GM11168 (cell line): ENCODE measurements around the gene CCNG2.
"Not testable (repeated sequence)": the region's sequence is repeated elsewhere in the genome, so short reads cannot be mapped to it uniquely, and the experiment has no call there.

ENCODE experiments used
- in situ Hi-C: fragments of 300-500 bp; cut with MboI; formaldehyde crosslinking; loops from one replicate; pipeline ENCODE4 v1.12.0; 2022; ENCODE audit warnings: low sequenced_read_pairs; ENCODE audit not compliant: unreplicated experiment

CCNG2 gene, protein sequence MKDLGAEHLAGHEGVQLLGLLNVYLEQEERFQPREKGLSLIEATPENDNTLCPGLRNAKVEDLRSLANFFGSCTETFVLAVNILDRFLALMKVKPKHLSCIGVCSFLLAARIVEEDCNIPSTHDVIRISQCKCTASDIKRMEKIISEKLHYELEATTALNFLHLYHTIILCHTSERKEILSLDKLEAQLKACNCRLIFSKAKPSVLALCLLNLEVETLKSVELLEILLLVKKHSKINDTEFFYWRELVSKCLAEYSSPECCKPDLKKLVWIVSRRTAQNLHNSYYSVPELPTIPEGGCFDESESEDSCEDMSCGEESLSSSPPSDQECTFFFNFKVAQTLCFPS

DNA sequence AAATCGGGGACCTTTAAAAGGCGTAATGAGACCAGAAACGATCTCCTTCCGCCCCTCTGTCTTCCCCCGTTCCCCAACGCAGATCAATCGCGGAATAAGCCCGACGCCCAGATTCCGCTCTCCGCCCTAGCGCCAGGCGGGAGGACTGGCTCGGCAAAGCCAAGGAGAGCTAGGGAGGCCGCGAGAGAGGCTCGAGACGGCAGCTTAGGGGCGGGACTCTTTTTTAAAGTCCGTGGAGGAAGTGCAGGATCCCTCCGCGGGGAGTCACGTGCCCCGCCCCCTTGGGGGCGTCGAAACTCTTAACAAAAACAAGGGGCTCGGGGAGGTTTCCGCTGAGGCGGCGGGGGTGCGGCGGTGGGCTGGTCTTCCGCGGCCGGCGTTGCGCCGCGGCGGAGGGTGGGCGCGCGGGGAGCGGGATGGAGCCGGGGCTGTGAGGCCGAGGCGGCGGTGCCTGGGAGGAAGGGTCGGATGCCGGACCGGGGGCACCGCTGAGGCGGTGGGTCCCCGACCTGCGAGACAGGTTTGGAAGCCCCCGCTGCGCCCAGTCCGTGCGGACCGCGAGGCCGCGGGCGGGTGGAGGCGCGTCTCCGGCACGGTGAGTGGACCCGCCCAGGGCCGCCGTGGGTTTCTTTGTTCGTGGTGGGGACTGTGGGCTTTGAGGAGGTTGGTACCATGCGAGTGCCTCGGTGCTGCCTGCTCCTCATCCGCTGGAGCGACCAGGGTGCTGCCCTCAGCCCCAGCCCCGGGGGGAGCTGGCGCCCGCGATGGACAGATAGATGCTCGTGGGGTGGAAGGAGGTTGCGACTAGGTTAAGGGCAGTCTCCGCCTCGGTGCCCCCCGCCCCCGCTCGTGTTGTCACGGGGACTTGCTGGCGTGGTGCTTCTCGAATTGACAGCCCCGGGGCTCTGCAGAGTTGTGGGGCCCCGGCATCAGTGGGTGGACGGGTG, at the start of gene CCNG2:
Gene CCNG2, plus strand, starts transcription at position 296 of the 947 bp plus-strand sequence. CDS start 1,326 bp downstream, outside the sequence.
- in situ Hi-C loops: no loop called here

DNA sequence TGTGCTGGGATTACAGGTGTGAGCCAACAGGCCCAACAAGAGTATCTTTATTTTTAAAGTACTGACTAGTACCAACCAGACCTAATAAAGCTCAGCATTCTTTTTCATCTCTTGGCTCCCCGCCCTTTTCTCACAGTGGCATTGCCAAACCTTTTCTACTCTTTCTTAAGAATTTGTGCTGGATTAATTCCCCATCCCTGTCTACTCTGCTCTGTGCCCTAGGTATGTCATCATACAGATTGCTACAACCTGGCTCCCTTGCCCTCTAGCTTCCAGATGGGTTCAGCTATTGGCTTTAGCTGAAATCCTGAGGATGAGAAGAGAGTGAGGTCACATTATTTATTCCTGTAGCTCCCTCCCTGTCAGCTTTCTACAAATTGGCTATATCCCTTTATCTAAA, 46.3 kb upstream of the CCNG2 start:
- in situ Hi-C loops: no loop called here

DNA sequence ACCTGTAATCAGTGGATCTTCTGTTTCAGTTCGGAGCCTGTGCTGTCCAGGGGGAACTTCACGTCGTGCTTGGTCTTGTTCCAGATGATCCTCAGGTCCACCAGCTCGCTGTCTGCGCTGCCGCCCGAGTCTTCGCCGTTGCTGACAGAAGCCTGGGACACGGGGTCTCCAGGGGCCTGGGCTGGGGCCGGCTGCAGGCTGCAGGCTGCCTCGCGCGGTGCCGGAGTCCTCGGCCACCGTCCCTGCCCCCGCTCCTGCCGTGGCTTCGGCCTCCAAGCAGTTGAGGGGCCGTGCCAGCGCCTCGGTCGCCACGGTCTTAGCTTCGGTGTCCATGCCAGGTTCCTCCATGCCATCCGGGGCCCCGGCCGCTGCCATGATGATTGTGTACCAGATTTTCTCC, 43.9 kb upstream of the CCNG2 start:
- in situ Hi-C loops: no loop called here

DNA sequence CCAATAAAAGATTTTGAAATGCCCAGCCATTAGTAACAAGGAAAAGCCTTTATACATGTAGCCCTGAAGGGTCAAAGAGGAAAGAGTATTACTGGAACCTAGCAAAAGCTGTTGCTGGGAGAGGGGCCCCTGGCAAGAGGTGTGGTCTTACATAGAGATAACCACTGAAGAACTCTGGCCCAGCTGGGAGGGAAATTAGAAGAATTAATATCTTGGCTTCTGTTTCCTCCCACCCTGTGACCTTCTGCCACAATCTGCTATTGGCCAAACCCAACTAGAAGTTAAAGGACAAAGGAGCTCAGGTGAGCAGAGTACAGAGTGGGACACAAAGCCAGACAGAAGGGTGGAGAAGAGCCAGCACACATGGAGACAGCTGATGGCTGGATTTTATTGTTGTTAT, 39.3 kb upstream of the CCNG2 start:
- in situ Hi-C loops: no loop called here

DNA sequence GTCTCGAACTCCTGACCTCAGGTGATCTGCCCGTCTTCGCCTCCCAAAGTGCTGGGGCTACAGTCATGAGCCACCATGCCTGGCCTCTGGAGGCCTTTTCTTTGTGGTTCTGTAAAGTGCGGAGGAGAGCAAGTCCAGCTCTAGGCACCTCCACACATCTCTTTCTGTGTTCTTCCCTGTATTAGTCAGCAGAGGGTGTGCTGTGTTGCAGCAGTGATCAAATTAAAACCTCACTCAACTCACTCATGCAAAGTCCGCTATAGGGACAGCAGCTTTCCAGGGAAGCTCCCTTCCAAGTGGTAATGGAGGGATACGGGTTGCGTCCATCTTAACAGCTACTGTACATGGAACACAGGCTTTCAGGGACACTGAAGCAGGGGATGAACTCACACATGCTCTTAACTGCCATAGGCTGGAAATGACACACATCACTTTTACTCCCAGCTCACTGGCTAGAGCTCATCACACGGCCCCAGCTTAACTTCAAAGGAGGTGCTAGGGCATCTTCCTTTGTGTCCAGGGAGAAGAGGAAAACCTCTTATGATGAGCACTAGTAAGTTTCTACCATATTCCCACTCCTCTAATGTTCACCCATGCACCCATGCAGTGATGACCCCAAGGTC, 36.0 kb upstream of the CCNG2 start:
- in situ Hi-C loops: no loop called here

DNA sequence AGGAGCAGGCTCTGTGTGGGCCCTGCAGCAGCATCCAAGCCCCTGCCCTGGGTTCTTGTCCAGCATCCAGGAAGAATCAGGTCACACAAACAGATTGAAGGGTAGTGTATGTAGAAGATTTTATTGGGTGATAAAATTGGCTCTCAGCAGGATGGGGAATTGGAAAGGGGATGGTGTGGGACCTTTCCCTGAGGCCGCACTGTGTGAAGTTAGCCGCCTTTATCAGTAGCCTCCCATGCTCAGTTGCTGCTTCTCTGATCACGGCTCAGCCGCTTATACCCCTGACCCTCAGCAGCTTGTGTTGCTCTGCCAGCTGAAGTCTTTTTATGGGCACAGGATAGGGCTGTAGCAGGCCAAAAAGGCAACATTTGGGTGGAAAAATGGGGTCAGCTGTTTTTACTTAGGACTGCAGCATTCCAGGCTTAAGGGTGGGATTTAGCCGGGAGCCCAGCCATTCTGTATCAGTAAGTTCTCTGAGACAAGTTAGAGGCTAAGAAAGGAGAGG, 35.2 kb upstream of the CCNG2 start:
- in situ Hi-C loops: no loop called here

DNA sequence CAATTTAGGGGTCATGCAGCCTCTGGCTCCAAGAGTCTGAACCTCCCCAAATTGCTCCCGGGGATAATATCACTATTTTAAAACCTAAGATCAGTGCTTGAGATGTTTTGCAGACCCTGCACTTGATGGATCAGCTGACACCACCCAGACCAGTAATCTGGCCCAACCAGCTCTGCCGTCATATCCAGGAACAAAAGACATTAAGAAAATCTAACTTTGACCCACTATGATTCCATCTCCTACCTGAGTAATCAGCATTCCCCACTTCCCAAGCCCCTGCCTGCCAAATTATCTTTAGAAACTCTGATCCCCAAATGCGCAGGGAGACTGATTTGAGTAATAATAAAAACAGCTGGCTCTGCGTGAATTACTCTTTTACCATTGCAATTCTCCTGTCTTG, 34.4 kb upstream of the CCNG2 start:
- in situ Hi-C loops: no loop called here

DNA sequence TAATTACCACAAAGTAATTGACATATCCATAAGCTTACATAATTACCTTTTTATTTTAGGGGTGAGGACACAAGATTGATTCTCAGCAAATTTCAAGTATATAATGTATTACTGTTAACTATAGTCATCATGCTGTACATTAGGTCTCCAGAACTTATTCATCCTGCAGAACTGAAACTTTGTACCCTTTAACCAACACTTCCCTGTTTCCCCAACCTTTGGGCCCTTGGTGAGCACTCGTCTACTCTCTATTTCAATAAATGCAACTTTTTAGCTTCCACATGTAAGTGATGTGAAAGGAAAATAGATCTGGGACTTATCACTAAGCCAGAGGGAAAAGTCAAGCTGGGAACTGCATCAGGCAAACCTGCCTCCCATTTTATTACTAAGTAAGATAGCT, 33.6 kb upstream of the CCNG2 start:
- in situ Hi-C loops: no loop called here

DNA sequence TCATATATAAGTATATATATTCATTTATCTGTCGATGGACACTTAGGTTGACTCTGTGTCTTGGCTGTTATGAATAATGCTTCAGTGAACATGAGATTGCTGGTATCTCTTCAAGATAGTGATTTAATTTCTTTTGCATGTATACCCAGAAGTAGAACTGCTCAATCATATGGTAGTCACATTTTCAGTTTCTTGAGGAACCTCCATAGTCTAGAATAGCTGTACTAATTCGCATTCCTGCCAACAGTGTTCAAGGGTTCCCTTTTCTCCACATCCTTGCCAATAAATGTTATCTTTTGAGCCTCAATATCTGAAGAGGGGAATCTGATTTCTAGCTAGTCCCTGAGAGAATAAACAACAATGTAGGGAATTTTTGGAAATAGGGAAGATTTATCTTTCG, 32.4 kb upstream of the CCNG2 start:
- in situ Hi-C loops: no loop called here

DNA sequence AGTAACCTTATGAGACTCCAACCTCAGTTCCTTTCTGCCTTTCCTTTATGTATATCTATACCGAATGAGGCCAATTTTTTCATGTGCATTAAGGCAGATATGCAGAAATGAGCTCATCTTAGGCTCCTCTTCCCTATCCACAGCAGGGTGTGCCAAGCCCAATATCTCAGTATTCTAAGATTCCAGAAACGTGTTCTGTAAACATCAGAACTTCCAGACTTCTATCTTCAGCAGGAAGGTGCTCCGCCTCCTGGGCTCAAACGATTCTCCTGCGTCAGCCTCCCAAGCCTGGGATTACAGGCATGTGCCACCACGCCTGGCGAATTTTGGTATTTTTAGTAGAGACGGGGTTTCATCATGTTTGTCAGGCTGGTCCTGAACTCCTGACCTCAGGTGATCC, 31.0 kb upstream of the CCNG2 start:
- in situ Hi-C loops: no loop called here

DNA sequence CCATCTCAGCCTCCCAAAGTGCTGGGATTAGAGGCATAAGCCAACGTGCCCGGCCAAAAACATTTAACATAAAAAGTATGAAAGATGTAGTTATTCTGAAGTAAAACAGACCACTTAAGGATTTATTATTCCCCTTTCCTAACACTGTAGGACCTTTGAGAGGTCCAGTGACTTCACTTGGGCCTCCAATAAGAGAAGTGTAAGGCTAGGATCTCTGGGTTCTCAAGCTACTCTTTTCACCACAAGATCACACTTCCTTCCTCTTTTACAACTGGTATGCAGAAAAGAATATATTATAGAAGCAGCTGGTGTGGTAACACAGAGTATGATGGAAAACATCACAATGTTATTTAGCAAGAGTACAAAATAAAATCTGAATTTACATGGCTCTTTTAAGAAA, 30.2 kb upstream of the CCNG2 start:
- in situ Hi-C loops: no loop called here

DNA sequence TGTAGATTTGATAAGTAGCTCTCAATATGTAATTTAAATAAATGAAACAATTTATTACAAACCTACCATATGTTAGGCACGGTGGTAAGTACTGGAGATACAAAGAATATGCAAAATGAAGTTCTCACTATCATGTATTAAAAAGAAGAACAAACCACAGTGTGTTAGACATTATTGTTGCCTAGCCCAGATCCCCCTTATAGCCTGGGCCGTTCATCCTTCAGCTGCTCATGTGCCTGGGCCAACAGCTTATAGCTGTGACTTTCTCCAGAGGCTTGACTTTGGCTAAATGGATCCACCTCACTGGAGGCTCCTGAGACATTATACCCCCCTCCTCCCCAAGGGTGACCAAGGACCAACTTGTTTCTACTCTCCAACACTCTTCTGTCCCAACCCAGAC, 29.8 kb upstream of the CCNG2 start:
- in situ Hi-C loops: no loop called here

DNA sequence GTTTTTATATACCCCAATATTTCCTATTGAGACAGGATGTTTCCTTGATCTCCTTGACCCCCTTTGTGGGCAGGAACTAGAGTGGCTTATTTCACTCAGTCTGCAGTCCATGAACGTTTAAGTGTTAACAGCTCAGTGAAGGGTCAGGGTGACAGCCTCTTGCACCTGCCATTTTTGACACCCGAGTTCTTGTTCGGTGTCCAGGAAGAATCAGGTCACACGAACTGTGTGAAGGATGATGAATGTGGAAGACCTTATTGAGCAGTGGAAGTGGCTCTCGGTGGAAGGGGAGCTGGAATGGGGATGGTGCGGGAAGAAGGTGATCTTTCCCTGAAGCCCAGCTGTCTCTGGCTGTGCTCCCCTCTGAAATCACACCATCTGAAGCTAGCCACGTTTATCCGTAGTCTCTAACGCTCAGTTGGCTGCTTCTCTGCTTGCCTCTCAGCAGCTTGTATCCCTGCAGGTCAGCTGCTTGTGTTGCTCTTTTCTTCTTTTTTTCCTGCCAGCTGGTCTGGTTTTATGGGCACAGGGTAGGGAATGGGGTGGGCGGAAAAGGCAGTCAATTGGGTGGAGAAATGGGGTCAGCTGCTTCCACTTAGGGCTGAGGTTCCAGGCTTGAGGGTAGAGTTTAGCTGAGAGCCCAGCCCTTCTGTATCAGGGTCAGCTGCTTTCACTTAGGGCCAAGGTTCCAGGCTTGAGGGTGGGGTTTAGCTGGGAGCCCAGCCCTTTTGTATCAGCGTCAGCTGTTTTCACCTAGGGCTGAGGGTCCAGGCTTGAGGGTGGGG, 29.0 kb upstream of the CCNG2 start:
- in situ Hi-C loops: no loop called here

DNA sequence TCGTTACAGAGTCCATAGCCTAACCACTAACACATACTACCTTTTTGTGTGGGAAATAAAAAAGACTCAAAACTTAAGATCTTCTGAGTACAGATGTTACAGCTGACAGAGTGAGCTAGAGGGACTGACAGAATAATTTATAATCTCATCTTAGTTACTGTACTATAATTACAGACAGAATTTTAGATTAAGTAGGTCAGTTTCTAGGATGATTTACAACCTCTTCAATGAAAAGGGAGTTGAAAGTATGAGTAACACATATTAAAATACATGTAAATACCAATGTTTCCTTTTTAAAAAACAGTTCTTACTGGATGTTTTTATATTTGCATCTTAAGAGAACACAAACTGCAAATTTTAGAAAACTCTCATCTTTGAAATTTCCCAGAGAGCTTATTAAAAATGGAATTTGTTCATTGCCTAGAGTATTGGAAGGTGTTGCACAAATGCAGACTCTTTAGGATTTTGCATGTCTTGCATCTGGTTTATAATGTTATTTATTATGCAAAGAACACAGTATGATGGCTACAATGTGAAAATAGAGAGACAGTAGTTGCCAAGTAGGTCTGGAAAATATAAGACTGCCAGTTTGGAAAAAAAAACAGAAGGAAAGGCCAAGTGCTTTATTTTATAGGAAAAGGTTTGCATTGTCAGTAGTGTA, 24.2 kb upstream of the CCNG2 start:
- in situ Hi-C loops: no loop called here

DNA sequence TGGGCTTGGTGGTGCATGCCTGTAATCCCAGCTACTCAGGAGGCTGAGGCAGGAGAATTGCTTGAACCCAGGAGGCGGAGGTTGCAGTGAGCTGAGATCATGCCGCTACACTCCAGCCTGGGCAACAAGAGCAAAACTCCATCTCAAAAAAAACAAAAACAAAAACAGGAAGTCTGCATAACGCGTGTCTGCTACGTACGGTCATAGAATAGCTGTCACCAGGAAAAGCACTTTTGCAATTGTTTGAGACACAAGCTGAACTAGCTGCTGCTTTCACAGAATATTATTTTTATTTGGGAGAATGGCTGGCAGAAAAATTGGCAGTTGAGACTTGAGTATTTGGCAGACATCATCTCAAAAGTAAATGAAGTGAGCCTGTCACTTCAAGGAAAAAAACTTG, 19.6 kb upstream of the CCNG2 start:
- in situ Hi-C loops: not testable (repeated sequence)

DNA sequence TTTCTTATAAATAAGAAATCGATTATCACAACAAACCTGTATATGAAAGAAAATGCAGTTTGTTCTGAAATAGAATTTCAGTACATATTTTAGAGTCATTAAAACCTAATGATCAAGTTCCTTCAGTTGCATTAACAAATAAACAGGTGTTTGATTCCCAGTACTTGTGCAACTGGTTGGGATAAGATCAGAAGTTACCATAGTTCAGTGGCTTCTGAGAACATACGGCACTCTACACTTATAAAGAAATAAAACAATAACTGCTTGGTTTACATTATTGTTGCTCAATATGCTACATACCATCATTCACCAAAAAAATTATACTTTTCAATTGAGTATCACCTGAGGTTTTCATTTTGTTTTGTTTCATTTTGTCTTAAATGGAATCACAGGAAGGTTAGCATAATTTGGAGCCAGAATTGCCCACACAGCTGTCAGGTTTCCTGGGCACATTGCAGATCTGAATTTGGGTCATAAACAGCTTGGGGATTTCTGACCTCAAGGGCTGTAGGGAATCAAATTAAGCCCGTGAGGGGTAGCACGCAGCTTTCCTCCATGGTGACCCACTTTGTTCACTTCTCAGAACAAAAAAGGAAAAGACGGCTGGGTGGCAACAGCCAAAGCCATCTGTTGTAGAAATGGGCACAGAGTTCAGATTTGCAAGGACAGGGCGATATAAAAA, 14.9 kb upstream of the CCNG2 start:
- in situ Hi-C loops: no loop called here

DNA sequence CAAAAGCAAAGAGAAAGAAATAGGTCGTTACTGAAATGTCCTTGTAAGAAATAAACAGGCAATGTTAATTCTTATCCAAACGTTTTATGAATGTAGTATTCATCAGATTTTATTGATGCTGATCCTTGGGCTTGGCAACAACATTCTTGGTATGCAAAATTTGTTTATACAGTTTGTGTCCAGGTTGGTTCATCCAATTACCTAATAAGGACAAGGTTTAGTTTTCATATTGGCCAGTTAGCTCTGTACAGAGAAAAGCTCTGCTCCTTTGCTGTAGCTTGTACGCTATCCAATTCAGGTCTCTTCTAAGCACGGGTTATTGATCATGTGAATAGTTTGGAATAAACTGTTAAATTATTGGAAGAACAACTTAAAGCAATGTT, 14.4 kb upstream of the CCNG2 start:
- in situ Hi-C loops: no loop called here

DNA sequence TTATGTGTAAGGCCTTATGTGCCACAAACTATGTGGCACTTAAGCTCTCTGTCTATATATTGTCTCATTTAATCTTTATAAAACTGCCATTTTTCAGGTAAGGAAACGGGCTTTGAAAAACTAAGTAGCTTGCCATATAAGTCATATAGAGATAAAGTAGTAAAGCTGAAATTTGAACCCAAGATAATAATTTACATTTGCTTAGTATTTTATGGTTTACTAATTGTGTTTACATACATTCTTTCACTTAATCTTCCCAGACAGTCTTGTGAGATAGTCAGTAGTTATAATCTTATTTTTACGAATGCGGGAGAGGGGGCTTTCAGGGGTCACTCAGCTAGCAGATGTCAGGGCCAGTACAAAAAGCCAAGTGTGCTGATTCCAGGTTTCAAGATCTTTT, 13.9 kb upstream of the CCNG2 start:
- in situ Hi-C loops: no loop called here

DNA sequence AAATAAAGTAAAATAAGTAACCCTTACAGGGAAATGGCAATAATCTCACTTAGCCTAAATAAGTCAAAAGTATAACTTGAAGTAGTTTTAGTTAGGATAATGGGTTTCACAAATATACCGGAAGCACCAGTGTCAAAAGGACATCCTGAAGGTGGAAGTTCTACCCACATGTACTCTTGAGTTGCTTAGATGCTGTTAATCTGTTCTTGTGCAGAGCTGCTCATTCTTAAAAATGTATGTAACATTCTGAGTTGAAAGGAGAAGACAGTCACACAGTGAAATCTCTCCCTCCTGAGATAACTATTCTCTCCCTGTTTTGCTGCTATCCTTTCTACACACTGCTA, 11.2 kb upstream of the CCNG2 start:
- in situ Hi-C loops: no loop called here
